Measurements from ENCODE around the gene FOXD1.

- TF ChIP-seq CTCF (IDR thresholded peaks at IDR 0.05) (no peak), POLR2A (IDR thresholded peaks at IDR 0.05) (no peak)
Observed at GRCh38 chr5:73442231-73442811, 6.3 kb downstream of the FOXD1 start.

Measured in body of pancreas (tissue), 4 donors.